HepG2 (cell line): ENCODE data around the gene IGSF8. TPM values are rescaled to one million over a fixed set of nuclear protein-coding genes. Genes with fewer than 3 reads are reported as not detected.

Experiments
- ATF4 ChIP-seq, 2 experiments: fragments of 450-650 bp in 1 of 2; sonication (generic) in 1 of 2; formaldehyde crosslinking; IDR thresholded peaks; 2 replicates each; pipeline versions ENCODE4 v1.5.0 to v1.8.0; 2020 to 2022; ENCODE audit warnings: mild to moderate bottlenecking in 1 of 2, missing genetic modification reagents in 1 of 2
- KDM5B ChIP-seq: sonication (generic); formaldehyde crosslinking; IDR thresholded peaks from 2 replicates; pipeline ENCODE4 v1.4.0; 2020; ENCODE audit warnings: missing genetic modification reagents, mild to moderate bottlenecking, borderline replicate concordance
- MNT ChIP-seq: fragments of 450-650 bp; IDR thresholded peaks from 2 replicates; pipeline ENCODE4 v1.6.1; 2016
- MTA1 ChIP-seq: sonication (generic); formaldehyde crosslinking; IDR thresholded peaks from 2 replicates; pipeline ENCODE4 v1.4.0; 2020; ENCODE audit warnings: missing genetic modification reagents, mild to moderate bottlenecking, borderline replicate concordance
- RAD21 ChIP-seq: fragments of 450-650 bp; formaldehyde crosslinking; IDR thresholded peaks from 2 replicates; pipeline ENCODE4 v1.5.0; 2020; ENCODE audit warnings: mild to moderate bottlenecking
- RARA ChIP-seq: IDR thresholded peaks from 2 replicates; pipeline ENCODE4 v1.6.1; 2016; ENCODE audit warnings: missing genetic modification reagents, missing compliant biosample characterization
- REPIN1 ChIP-seq: sonication (generic); formaldehyde crosslinking; IDR thresholded peaks from 2 replicates; pipeline ENCODE4 v1.8.0; 2022; ENCODE audit warnings: missing genetic modification reagents, low read depth, mild to moderate bottlenecking, borderline replicate concordance
- RFX5 ChIP-seq: IDR thresholded peaks from 2 replicates; pipeline ENCODE4 v1.6.1; 2011; ENCODE audit warnings: low read depth, low read length, improper control_type of control experiment
- TEAD3 ChIP-seq: optimal IDR thresholded peaks from 2 replicates; pipeline ENCODE3; 2016; ENCODE audit warnings: borderline replicate concordance
- polyA plus RNA-seq, 8 experiments: library from polyadenylated mRNA; depleted of rRNA in 3 of 8; stranded (reverse) in 7 of 8; unstranded in 1 of 8; fragments of >200 nt; fragmentation: Illumina TruSeq in 4 of 8; extraction: Trizol in 4 of 8; gene quantifications; 2 replicates each; pipeline versions ENCODE4 v1.2.1 to v1.2.3, GENCODE V29; 2011 to 2016; ENCODE audit warnings: low read depth in 4 of 8, missing spikeins in 1 of 8, mixed read lengths in 1 of 8; ENCODE audit not compliant: insufficient read depth in 1 of 8
- total RNA-seq, 5 experiments: library from RNA; depleted of rRNA; stranded (reverse); fragments of >200 nt; fragmentation: Illumina TruSeq; extraction: Trizol; gene quantifications; 2 replicates each; pipeline ENCODE4 v1.2.3, GENCODE V29; 2016; ENCODE audit warnings: low read depth in 1 of 5
- TF ChIP-seq, protein P1 (sequence below): sonication (generic); formaldehyde crosslinking; IDR thresholded peaks from 2 replicates; pipeline ENCODE4 v1.4.0; 2020; ENCODE audit warnings: missing genetic modification reagents
- TF ChIP-seq, protein P2 (sequence below): sonication (generic); formaldehyde crosslinking; IDR thresholded peaks from 2 replicates; pipeline ENCODE4 v1.4.0; 2020; ENCODE audit warnings: mild to moderate bottlenecking, missing genetic modification reagents, borderline replicate concordance
- TF ChIP-seq, protein P3 (sequence below): sonication (generic); formaldehyde crosslinking; IDR thresholded peaks from 2 replicates; pipeline ENCODE4 v1.5.1; 2020; ENCODE audit warnings: mild to moderate bottlenecking, missing genetic modification reagents, moderate library complexity

Gene IGSF8
- total and polyA plus RNA-seq, 2 of the 13 experiments (the other 11 are each of a cell fraction or from before 2014, with no cell fraction given): 24.0 to 41.0 TPM

- TF ChIP-seq MNT (0 out of 2 replicates have a peak, but pooled peaks have one; percentile 9), MTA1 (CRISPR knock-in tag) (0 out of 2 replicates have a peak, but pooled peaks have one; percentile 34), TEAD3 (CRISPR knock-in tag) (peak; percentile 47), REPIN1 (peak; percentile 17; the same call in 1 of the 2 replicates), KDM5B (no peak), RFX5 (no peak), RARA (peak; percentile 63; the same call in 1 of the 2 replicates), ATF4 (CRISPR knock-in tag; IDR thresholded peaks at IDR 0.05) (peak; percentile 75 to 96), RAD21 (CRISPR knock-in tag) (0 out of 2 replicates have a peak, but pooled peaks have one; percentile 12)
- TF ChIP-seq, protein P1, sequence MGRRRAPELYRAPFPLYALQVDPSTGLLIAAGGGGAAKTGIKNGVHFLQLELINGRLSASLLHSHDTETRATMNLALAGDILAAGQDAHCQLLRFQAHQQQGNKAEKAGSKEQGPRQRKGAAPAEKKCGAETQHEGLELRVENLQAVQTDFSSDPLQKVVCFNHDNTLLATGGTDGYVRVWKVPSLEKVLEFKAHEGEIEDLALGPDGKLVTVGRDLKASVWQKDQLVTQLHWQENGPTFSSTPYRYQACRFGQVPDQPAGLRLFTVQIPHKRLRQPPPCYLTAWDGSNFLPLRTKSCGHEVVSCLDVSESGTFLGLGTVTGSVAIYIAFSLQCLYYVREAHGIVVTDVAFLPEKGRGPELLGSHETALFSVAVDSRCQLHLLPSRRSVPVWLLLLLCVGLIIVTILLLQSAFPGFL (CRISPR knock-in tag): no peak
- TF ChIP-seq, protein P2, sequence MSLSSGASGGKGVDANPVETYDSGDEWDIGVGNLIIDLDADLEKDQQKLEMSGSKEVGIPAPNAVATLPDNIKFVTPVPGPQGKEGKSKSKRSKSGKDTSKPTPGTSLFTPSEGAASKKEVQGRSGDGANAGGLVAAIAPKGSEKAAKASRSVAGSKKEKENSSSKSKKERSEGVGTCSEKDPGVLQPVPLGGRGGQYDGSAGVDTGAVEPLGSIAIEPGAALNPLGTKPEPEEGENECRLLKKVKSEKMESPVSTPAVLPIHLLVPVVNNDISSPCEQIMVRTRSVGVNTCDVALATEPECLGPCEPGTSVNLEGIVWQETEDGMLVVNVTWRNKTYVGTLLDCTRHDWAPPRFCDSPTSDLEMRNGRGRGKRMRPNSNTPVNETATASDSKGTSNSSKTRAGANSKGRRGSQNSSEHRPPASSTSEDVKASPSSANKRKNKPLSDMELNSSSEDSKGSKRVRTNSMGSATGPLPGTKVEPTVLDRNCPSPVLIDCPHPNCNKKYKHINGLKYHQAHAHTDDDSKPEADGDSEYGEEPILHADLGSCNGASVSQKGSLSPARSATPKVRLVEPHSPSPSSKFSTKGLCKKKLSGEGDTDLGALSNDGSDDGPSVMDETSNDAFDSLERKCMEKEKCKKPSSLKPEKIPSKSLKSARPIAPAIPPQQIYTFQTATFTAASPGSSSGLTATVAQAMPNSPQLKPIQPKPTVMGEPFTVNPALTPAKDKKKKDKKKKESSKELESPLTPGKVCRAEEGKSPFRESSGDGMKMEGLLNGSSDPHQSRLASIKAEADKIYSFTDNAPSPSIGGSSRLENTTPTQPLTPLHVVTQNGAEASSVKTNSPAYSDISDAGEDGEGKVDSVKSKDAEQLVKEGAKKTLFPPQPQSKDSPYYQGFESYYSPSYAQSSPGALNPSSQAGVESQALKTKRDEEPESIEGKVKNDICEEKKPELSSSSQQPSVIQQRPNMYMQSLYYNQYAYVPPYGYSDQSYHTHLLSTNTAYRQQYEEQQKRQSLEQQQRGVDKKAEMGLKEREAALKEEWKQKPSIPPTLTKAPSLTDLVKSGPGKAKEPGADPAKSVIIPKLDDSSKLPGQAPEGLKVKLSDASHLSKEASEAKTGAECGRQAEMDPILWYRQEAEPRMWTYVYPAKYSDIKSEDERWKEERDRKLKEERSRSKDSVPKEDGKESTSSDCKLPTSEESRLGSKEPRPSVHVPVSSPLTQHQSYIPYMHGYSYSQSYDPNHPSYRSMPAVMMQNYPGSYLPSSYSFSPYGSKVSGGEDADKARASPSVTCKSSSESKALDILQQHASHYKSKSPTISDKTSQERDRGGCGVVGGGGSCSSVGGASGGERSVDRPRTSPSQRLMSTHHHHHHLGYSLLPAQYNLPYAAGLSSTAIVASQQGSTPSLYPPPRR (CRISPR knock-in tag): 0 out of 2 replicates have a peak, but pooled peaks have one; percentile 12
- TF ChIP-seq, protein P3, sequence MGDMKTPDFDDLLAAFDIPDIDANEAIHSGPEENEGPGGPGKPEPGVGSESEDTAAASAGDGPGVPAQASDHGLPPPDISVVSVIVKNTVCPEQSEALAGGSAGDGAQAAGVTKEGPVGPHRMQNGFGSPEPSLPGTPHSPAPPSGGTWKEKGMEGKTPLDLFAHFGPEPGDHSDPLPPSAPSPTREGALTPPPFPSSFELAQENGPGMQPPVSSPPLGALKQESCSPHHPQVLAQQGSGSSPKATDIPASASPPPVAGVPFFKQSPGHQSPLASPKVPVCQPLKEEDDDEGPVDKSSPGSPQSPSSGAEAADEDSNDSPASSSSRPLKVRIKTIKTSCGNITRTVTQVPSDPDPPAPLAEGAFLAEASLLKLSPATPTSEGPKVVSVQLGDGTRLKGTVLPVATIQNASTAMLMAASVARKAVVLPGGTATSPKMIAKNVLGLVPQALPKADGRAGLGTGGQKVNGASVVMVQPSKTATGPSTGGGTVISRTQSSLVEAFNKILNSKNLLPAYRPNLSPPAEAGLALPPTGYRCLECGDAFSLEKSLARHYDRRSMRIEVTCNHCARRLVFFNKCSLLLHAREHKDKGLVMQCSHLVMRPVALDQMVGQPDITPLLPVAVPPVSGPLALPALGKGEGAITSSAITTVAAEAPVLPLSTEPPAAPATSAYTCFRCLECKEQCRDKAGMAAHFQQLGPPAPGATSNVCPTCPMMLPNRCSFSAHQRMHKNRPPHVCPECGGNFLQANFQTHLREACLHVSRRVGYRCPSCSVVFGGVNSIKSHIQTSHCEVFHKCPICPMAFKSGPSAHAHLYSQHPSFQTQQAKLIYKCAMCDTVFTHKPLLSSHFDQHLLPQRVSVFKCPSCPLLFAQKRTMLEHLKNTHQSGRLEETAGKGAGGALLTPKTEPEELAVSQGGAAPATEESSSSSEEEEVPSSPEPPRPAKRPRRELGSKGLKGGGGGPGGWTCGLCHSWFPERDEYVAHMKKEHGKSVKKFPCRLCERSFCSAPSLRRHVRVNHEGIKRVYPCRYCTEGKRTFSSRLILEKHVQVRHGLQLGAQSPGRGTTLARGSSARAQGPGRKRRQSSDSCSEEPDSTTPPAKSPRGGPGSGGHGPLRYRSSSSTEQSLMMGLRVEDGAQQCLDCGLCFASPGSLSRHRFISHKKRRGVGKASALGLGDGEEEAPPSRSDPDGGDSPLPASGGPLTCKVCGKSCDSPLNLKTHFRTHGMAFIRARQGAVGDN: peak; percentile 39; the same call in 1 of the 2 replicates
Measured at GRCh38 chr1:160108888-160109662, 10.7 kb upstream of the IGSF8 start (continued).
